ENCODE data around the gene EPHB1. TPM values are rescaled to one million over a fixed set of nuclear protein-coding genes. Genes with fewer than 3 reads are reported as not detected.

EPHB1 gene
- total RNA-seq, 1 experiment from 2014 or later, result 0.86 TPM

DNA sequence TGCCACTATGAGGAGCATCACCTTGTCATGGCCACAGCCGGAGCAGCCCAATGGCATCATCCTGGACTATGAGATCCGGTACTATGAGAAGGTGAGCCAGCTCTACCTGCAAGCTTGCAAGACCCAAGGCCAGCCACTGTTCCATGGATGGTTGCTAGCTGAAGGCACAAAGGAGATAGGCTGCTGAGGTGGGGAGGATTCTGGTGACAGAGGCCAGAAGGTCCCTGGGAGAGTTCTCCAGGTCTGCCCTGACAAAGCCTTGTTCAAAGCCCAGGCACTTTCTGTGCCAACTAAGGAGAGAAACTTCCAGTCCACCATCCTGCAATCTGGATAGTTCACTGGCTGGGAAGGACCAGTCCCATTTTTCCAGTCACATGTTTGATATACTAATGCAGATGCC, 359.1 kb downstream of the EPHB1 start:
- Histone ChIP-seq H3K9me2 (ENCODE audit: insufficient read depth) (no peaks in the 10 kb centered on the region), H3K9ac (ENCODE audit: low read length) (no peak overlapping the region), H3K27ac (ENCODE audit: low read depth, low read length) (no peak overlapping the region), H3K4me3 (replicated peaks in 1 of 2; ENCODE audit: low read depth in 1 of 2, low read length in 2 of 2) (no peak overlapping the region), H3K27me3 (ENCODE audit: insufficient read depth, low read length) (peaks cover 26% of the 10 kb centered on the region), H2AFZ (ENCODE audit: low read depth, low read length, poor library complexity, severe bottlenecking) (no peak overlapping the region), H3K4me1 (ENCODE audit: control insufficient read depth in 1 of 2, insufficient read depth in 2 of 2, low read length in 2 of 2) (no peaks in the 10 kb centered on the region), H3K9me3 (ENCODE audit: control insufficient read depth in 1 of 2, insufficient read depth in 1 of 2, low read depth in 1 of 2, low read length in 2 of 2) (no peaks in the 10 kb centered on the region), H3K79me2 (ENCODE audit: insufficient read depth, low read length) (no peaks in the 10 kb centered on the region), H3K4me2 (ENCODE audit: low read length) (no peak overlapping the region), H4K20me1 (ENCODE audit: insufficient read depth) (no peaks in the 10 kb centered on the region), H3K36me3 (ENCODE audit: control insufficient read depth in 1 of 2, insufficient read depth in 2 of 2, low read length in 2 of 2) (no peaks in the 10 kb centered on the region)
- CTCF ChIA-PET, result no interaction called here
- BruUV-seq (replicated peaks), result no TSS peak
- POLR2A ChIA-PET, result no interaction called here
- RAD21 ChIA-PET (ENCODE audit: low non-redundant PET in 1 of 2, low total read pairs in 2 of 2, uncharacterized antibody in 2 of 2, unreplicated experiment in 2 of 2), result no interaction called here
- intact Hi-C loops (cut with micrococcal nuclease), result no loop called here
- TF ChIP-seq CEBPB (IDR thresholded peaks at IDR 0.05; ENCODE audit: low read depth) (no peak), SRF (IDR thresholded peaks at IDR 0.05; ENCODE audit: low read depth) (no peak), FOSL1 (IDR thresholded peaks at IDR 0.05; ENCODE audit: low read depth) (no peak), YY1 (IDR thresholded peaks at IDR 0.05; ENCODE audit: extremely low read depth, insufficient replicate concordance, low read depth, low read length) (no peak), EGR1 (IDR thresholded peaks at IDR 0.05; ENCODE audit: low read depth) (no peak), ZFX (IDR thresholded peaks at IDR 0.05) (no peak), POLR2A (IDR thresholded peaks at IDR 0.05; ENCODE audit: borderline replicate concordance, extremely low read depth, insufficient read depth, insufficient read length) (no peak), POLR2AphosphoS5 (IDR thresholded peaks at IDR 0.05; ENCODE audit: low read depth, low read length) (no peak), SP1 (IDR thresholded peaks at IDR 0.05; ENCODE audit: low read depth) (no peak), TCF7L2 (IDR thresholded peaks at IDR 0.05; ENCODE audit: borderline replicate concordance, extremely low read depth, insufficient read depth, insufficient read length) (no peak), EZH2 (IDR thresholded peaks at IDR 0.05) (no peak), ELF1 (IDR thresholded peaks at IDR 0.05; ENCODE audit: borderline replicate concordance, low read depth) (no peak), SIN3A (IDR thresholded peaks at IDR 0.05; ENCODE audit: low read depth) (no peak)
- TF ChIP-seq, protein P1, sequence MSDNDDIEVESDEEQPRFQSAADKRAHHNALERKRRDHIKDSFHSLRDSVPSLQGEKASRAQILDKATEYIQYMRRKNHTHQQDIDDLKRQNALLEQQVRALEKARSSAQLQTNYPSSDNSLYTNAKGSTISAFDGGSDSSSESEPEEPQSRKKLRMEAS (IDR thresholded peaks at IDR 0.05), result no peak
- TF ChIP-seq, protein P2, sequence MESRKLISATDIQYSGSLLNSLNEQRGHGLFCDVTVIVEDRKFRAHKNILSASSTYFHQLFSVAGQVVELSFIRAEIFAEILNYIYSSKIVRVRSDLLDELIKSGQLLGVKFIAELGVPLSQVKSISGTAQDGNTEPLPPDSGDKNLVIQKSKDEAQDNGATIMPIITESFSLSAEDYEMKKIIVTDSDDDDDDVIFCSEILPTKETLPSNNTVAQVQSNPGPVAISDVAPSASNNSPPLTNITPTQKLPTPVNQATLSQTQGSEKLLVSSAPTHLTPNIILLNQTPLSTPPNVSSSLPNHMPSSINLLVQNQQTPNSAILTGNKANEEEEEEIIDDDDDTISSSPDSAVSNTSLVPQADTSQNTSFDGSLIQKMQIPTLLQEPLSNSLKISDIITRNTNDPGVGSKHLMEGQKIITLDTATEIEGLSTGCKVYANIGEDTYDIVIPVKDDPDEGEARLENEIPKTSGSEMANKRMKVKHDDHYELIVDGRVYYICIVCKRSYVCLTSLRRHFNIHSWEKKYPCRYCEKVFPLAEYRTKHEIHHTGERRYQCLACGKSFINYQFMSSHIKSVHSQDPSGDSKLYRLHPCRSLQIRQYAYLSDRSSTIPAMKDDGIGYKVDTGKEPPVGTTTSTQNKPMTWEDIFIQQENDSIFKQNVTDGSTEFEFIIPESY (IDR thresholded peaks at IDR 0.05; ENCODE audit: extremely low read depth, insufficient replicate concordance, low read length), result no peak
- TF ChIP-seq, protein P3, sequence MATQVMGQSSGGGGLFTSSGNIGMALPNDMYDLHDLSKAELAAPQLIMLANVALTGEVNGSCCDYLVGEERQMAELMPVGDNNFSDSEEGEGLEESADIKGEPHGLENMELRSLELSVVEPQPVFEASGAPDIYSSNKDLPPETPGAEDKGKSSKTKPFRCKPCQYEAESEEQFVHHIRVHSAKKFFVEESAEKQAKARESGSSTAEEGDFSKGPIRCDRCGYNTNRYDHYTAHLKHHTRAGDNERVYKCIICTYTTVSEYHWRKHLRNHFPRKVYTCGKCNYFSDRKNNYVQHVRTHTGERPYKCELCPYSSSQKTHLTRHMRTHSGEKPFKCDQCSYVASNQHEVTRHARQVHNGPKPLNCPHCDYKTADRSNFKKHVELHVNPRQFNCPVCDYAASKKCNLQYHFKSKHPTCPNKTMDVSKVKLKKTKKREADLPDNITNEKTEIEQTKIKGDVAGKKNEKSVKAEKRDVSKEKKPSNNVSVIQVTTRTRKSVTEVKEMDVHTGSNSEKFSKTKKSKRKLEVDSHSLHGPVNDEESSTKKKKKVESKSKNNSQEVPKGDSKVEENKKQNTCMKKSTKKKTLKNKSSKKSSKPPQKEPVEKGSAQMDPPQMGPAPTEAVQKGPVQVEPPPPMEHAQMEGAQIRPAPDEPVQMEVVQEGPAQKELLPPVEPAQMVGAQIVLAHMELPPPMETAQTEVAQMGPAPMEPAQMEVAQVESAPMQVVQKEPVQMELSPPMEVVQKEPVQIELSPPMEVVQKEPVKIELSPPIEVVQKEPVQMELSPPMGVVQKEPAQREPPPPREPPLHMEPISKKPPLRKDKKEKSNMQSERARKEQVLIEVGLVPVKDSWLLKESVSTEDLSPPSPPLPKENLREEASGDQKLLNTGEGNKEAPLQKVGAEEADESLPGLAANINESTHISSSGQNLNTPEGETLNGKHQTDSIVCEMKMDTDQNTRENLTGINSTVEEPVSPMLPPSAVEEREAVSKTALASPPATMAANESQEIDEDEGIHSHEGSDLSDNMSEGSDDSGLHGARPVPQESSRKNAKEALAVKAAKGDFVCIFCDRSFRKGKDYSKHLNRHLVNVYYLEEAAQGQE (IDR thresholded peaks at IDR 0.05; ENCODE audit: low read depth), result no peak
- DNase-seq (ENCODE audit: low read depth, low spot score) (no peak), ATAC-seq (no peak)

All from HCT116 (cell line).